ENCODE results near the gene CDH13. TPM values are rescaled to one million over a fixed set of nuclear protein-coding genes. Genes with fewer than 3 reads are reported as not detected.

CDH13 gene
- total and polyA plus RNA-seq, 2 donors (not counting 3 experiments of a cell fraction or from before 2014, with no cell fraction given): 96.6 to 124 TPM

- TF ChIP-seq FOS (IDR thresholded peaks at IDR 0.05; ENCODE audit: borderline replicate concordance, insufficient read depth, low read length) (peak; percentile 96), JUN (IDR thresholded peaks at IDR 0.05; ENCODE audit: borderline replicate concordance, insufficient read depth, insufficient read length, low read depth) (peak; percentile 99), POLR2A (IDR thresholded peaks at IDR 0.05; ENCODE audit: low read depth, low read length) (no peak), EZH2 (IDR thresholded peaks at IDR 0.05; ENCODE audit: borderline replicate concordance, low read depth, low read length, severe bottlenecking) (no peak), MAX (IDR thresholded peaks at IDR 0.05; ENCODE audit: insufficient read depth, insufficient read length) (no peak), CTCF (IDR thresholded peaks at IDR 0.05; ENCODE audit: extremely low read depth in 1 of 2, insufficient read depth in 1 of 2, low read depth in 1 of 2, low read length in 2 of 2) (no peak), POLR2AphosphoS5 (IDR thresholded peaks at IDR 0.05; ENCODE audit: insufficient read depth, low read depth, low read length) (peak; percentile 83), GATA2 (IDR thresholded peaks at IDR 0.05; ENCODE audit: insufficient read depth, insufficient read length, low read depth, low read length) (peak; percentile 94), MYC (IDR thresholded peaks at IDR 0.05; ENCODE audit: low read depth, low read length) (no peak)
- Histone ChIP-seq H3K4me1 (ENCODE audit: control insufficient read depth, extremely low read depth, insufficient read depth, low read length) (peaks cover 23% of the 10 kb centered on the region), H2AFZ (ENCODE audit: low read depth, low read length) (peak overlapping the region; percentile 25), H3K79me2 (ENCODE audit: control insufficient read depth, insufficient read depth, low read length) (peaks cover 3% of the 10 kb centered on the region), H3K36me3 (ENCODE audit: control insufficient read depth in 2 of 2, extremely low read depth in 1 of 2, insufficient read depth in 2 of 2, low read length in 2 of 2) (no peaks in the 10 kb centered on the region), H3K4me2 (ENCODE audit: insufficient read depth, low read length) (peak overlapping the region; percentile 75), H3K9ac (replicated peaks; ENCODE audit: extremely low read depth, insufficient read depth, low read length) (peak overlapping the region; percentile 77), H3K9me3 (replicated peaks; ENCODE audit: control insufficient read depth, insufficient read depth, low read length) (no peaks in the 10 kb centered on the region), H3K27me3 (ENCODE audit: control insufficient read depth in 2 of 2, insufficient read depth in 2 of 2, low read length in 2 of 2) (no peaks in the 10 kb centered on the region), H3K4me3 (replicated peaks in 1 of 3; ENCODE audit: insufficient read depth in 1 of 3, low read depth in 1 of 3, low read length in 3 of 3) (peak overlapping the region in 1 of 3 experiments; percentile 31), H4K20me1 (replicated peaks; ENCODE audit: control insufficient read depth, extremely low read depth, insufficient read depth, low read length) (no peaks in the 10 kb centered on the region), H3K27ac (ENCODE audit: insufficient read depth, low read depth, low read length) (peak overlapping the region; percentile 91), H3K9me1 (replicated peaks; ENCODE audit: control insufficient read depth, extremely low read depth, insufficient read depth, low read length) (no peaks in the 10 kb centered on the region)
- dilution Hi-C loops (cut with MboI; ENCODE audit: extremely low pct_ligation_motif_present, low sequenced_read_pairs): no loop called here
- peak; percentile 97 for FAIRE-seq
- intact Hi-C loops (cut with micrococcal nuclease): loop anchor here (1.0 to 5.0 kb wide), 9 partner anchors 17 to 358 kb away; no protein-coding TSS in a partner anchor
- BruUV-seq (replicated peaks): no TSS peak
- ChIA-PET POLR2A (no interaction called here), CTCF (interaction anchor here (0.9 to 1.6 kb wide), 4 partner anchors 9 to 248 kb away, joined by 3 to 11 read pairs (median 4); no protein-coding TSS in a partner anchor)
- DNase-seq (ENCODE audit: low read depth, low spot score): peak; percentile 96
These were observed 369.2 kb downstream of the CDH13 start for GRCh38 chr16:82995924-82996441.

All from endothelial cell of umbilical vein (primary cell).